GM21367 (cell line): ENCODE measurements around the gene PIWIL4.

ENCODE experiments used
- ATAC-seq: cut with Tn5 transposase; IDR thresholded peaks from one replicate; pipeline ENCODE4 v1.9.1; 2021; ENCODE audit not compliant: unreplicated experiment

The PIWIL4 gene

DNA sequence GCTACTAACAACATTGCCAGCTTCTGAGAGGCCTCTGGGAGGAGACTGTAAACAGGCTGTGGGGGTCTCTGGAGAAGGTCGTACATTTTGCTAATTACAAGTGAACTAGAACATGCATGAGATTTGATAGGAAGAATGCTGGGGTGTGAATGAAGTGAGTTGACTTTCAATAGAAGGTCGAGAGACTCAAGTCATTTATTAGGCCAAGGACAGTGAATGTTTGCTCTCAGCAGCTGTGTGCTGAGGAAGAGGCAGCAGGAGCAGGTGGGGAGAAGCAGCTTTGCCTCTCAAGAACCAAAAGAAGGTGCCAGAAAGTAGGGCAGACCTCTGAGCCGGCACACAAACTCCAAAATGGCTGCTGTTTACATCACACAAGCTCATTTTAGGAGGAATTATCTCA is 91.7 kb downstream of the PIWIL4 start:
- no peak for ATAC-seq

DNA sequence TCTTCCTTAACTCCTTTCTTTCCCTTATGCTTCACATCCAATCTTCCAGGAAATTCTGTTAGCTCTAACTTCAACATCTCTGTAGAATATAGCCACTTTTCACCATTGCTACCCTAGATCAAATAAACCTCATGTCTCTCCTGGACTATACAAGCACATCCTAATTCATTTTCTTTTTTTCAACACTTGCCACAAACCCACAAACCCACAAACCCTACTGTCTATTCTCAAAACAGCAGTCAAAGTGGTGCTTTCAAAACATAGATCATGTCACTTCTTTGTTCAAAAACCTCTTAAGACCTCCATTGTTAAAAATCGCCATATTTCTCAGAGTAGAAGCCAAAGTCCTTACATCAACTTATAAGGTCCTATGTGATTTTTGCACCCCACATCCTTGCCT is 94.3 kb downstream of the PIWIL4 start:
- no peak for ATAC-seq

DNA sequence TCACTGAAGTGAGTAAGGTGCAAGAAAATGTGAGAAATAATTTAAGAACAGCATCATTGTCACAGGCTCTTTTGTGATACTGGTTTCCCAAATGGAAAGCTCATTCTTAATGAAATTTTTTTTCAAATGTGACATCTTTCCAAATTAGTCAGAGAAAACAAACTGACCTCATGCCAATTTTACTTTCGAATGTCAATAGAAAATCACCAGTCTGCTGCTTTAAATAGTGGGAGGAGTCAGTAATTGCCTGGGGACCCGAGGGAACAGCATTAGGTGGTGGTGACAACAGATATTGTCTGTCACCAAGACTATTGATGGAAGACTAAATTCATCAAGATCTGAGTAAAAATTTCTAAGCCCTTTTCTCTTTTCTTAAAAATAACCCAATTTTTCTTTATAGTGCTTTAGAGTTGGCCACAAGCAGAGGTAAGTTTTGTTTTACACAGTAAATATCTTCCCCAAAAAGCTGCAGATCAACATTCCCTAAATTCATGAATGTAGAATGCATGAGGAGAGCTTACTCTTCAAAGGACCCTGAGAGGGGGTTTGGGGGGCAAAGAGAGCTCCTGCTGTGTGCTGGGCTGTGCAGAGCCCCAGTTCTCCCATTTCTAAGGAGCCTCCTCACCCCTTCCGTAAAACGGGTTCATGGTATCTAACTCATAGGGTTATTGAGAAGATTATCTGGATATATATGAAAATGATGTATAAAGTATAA is 95.1 kb downstream of the PIWIL4 start:
- no peak for ATAC-seq

DNA sequence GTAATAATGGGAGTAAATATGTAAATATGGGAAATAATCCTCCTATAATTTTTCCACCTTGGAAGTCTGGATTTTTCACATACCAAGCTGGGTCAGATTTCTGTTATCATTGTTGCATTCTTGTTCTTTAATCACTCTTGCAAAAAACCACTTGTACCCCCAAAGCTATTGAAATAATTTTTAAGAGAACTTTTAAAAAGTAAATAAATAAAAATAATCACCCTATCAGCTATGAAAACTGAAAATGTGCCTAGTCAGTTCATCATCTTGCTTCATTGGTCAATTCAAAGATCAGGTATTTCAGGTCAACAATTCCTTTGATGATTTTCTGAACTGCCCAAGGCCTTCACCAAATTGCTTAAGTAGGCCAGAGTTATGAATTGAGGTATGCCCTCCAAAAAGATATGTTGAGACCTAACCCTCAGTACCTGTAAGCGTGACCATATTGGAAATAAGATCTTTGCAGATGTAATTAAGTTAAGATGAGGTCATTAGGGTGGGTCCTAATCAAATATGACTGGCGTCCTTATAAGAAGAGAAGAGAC is 95.8 kb downstream of the PIWIL4 start:
- ATAC-seq: no peak

DNA sequence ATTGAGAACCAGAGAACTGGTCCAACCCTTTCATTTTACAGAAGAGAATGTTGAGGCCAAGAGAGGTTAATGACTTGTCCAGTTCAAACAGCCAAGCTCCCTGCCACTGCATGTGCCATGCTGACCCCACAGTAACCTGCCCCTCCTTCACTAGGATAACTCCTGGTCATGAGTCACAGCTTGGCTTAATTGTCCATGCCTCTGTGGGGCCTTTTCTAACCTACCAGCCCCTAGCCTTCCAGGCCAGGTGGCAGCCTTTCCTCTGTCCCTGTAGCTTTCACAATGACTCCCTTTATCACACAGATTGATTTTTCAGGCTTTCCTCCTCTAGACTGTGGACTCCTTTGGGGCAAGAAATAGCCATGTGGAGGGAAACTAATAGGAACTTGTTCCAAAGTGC is 97.2 kb downstream of the PIWIL4 start:
- no peak for ATAC-seq

DNA sequence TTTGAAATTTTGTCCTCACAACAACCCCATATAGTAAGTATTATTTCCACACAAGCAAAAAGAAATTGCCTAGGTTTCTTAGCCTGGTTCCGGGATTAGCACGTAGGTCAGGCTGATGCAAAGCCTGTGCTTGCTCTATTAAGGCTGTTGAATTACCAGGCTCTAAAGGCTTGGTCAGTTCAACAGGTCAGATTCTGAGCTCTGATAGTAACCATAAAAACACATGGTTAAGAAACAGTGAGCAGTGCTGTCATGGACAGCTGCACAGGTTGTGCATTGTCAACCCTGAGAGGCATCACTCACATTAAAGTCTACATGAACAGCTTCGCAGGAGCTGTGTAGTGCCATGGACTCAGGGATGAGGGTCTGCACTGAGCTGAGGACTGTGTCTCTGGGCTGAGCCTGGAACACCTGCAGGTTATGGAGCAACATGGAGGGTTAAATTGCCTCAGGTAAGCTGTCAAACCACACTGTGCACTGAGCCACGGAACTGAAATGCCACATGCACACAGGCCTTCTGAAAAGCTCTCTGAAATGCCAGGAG is 98.0 kb downstream of the PIWIL4 start:
- no peak for ATAC-seq

DNA sequence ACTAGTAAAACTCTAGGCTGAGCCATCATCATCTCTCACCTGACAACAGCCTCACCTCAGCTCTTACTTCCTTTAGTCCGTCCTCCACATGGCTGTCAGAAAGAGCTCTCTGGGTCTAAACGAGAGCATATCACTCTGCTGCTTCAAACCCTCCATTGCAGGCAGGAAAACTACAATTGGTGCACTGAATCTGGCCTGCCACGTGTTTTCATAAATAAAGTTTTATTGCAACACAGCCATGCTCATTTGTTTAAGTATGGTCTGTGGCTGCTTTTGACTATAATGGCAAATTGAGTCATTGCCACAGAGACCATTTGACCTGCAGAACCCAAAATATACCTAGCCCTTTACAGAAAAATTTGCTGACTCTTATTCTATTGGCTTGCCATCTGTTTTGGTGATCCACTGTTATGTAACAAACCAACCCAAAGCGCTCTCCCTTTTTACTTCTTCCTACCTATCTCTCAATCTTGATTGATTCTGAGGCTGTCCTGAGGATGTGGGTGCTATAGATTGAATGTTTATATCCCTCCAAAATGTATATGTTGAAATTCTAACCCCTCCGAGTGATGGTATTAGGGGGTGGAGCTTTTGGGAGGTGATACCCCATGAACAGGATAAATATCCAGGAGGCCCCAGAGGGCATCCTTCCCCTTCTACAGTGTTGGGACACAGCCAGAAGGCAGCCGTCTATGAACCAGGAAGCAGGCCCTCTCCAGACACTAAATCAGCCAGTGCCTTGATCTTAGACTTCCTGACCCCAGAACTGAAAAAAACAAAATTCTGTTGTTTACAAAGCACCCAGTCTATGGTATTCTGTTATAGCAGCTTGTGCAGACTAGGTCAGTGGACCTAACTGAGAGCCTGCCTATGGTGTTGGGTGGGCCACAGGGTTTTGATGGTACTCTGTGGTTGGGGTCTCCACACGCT is 99.9 kb downstream of the PIWIL4 start:
- no peak for ATAC-seq

DNA sequence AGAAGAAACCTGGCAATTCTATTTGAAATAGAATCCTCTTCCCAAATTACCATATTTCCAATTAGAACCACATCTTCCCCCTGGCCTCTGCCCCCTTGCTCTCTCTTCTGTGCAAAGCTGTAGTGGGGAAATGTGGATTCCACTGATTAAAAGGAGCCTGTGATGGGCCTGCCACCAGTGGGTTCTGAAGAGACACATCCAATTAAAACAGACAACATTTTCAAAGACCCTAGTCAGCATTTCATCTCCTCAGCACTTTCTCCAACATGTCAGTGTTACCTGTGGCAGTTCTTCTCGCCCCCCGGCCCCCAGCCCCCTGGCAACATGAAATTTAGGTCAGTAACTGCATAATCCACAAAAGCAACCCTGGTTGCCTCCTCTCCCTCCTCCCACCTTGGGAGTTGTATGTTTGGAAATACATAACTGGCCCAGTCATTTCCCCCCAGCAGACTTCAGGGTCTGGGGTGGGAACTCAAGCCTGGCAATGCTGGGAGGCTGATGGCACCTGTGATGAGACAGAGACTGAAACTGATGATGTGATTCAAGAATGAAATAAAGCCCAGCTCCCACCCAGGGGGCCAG is 101.1 kb downstream of the PIWIL4 start:
- ATAC-seq: no peak

DNA sequence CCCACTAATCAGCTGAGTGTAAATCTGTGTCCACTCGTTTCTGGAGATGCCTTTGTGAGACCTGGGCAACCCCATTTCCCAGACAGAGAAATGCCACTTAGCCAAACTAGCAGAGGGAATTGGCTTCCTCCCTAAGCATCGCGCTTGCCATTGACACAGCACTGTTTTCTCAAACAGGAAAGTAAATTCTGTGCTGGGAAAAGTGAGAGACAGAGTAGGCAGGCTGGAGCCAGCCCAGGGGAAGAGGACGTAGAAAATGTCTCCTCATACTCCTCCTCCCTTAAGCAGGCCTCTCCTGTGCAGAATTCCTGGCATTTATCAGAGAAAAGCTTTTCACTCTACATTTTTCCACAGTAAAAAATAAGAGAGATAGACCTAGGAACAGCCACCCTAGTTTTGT is 101.9 kb downstream of the PIWIL4 start:
- ATAC-seq: no peak
